SK-N-SH (cell line): ENCODE data around the gene PI4K2B.

Source experiments
- CHD2 ChIP-seq: fragments of 150-350 bp; IDR thresholded peaks from 2 replicates; pipeline ENCODE4 v1.6.1; 2018; ENCODE audit warnings: low read length; ENCODE audit not compliant: partially characterized antibody
- CTCF ChIP-seq: fragments of 200-600 bp; sonication (generic); IDR thresholded peaks from 2 replicates; pipeline ENCODE4 v1.6.1; 2017; ENCODE audit warnings: antibody characterized with exemption, mild to moderate bottlenecking, moderate library complexity
- ELF1 ChIP-seq: IDR thresholded peaks from 2 replicates; pipeline ENCODE4 v1.4.0; 2012
- EZH2phosphoT487 ChIP-seq: fragments of 200-600 bp; sonication (generic); IDR thresholded peaks from 2 replicates; pipeline ENCODE4 v1.6.1; 2017; ENCODE audit warnings: low read depth, mixed run types, mild to moderate bottlenecking, antibody characterized with exemption, moderate library complexity, borderline replicate concordance
- FOXJ3 ChIP-seq: sonication (generic); formaldehyde crosslinking; IDR thresholded peaks from 2 replicates; pipeline ENCODE4 v1.5.1; 2020; ENCODE audit warnings: mild to moderate bottlenecking, missing genetic modification reagents
- GABPA ChIP-seq: IDR thresholded peaks from 2 replicates; pipeline ENCODE4 v1.4.0; 2012; ENCODE audit warnings: low read depth, mild to moderate bottlenecking
- NFIC ChIP-seq: IDR thresholded peaks from 2 replicates; pipeline ENCODE4 v1.4.0; 2012; ENCODE audit warnings: borderline replicate concordance
- NRF1 ChIP-seq: IDR thresholded peaks from 2 replicates; pipeline ENCODE4 v1.6.1; 2012; ENCODE audit warnings: low read depth, mild to moderate bottlenecking, low read length
- PBX3 ChIP-seq: IDR thresholded peaks from 2 replicates; pipeline ENCODE4; 2012
- RAD21 ChIP-seq: IDR thresholded peaks from 2 replicates; pipeline ENCODE4 v1.6.1; 2012; ENCODE audit warnings: mild to moderate bottlenecking, low read length
- RFX5 ChIP-seq: IDR thresholded peaks from 2 replicates; pipeline ENCODE4 v1.6.1; 2012; ENCODE audit warnings: mild to moderate bottlenecking, improper control_type of control experiment, low read length
- SIN3A ChIP-seq: IDR thresholded peaks from 2 replicates; pipeline ENCODE4 v1.6.1; 2012; ENCODE audit warnings: low read depth, mild to moderate bottlenecking, low read length, moderate library complexity, borderline replicate concordance
- ZBTB33 ChIP-seq: IDR thresholded peaks from 2 replicates; pipeline ENCODE4 v1.4.0; 2012; ENCODE audit warnings: low read depth, borderline replicate concordance

GRCh38 chr4:25302626-25303025, 68.8 kb downstream of the PI4K2B start:
- no peak for TF ChIP-seq PBX3
- TF ChIP-seq NRF1 = no peak
- TF ChIP-seq ZBTB33 = no peak
- no peak for TF ChIP-seq EZH2phosphoT487
- no peak for TF ChIP-seq CTCF
- no peak for TF ChIP-seq FOXJ3 (CRISPR knock-in tag)
- TF ChIP-seq ELF1 = no peak
- no peak for TF ChIP-seq GABPA
- no peak for TF ChIP-seq RAD21
- TF ChIP-seq NFIC = no peak
- TF ChIP-seq SIN3A = no peak
- no peak for TF ChIP-seq RFX5
- TF ChIP-seq CHD2 = no peak
